NCI-H2029 (cell line): ENCODE data around the gene ETV5.
"Not testable (repeated sequence)": the region's sequence is repeated elsewhere in the genome, so short reads cannot be mapped to it uniquely, and the experiment has no call there.

ENCODE experiments used
- DNase-seq: peaks from one replicate; lab custom pipeline; 2025; lab: John Stamatoyannopoulos, UW

ETV5 gene

GRCh38 chr3:186067360-186068242 lies 41.3 kb downstream of the ETV5 start:
- no peak for DNase-seq

GRCh38 chr3:186060222-186060621 lies 48.7 kb downstream of the ETV5 start:
- DNase-seq, result no peak

- no peak for DNase-seq
Measured at GRCh38 chr3:186059192-186059591, 49.7 kb downstream of the ETV5 start.

- DNase-seq, result no peak
Measured at GRCh38 chr3:186058225-186058624, 50.7 kb downstream of the ETV5 start.

GRCh38 chr3:186057594-186057993 lies 51.3 kb downstream of the ETV5 start:
- no peak for DNase-seq

- DNase-seq, result no peak
Measured at GRCh38 chr3:186054792-186055352, 54.0 kb downstream of the ETV5 start.

GRCh38 chr3:186053954-186054791 lies 54.7 kb downstream of the ETV5 start:
- DNase-seq, result no peak

- DNase-seq, result no peak
Measured at GRCh38 chr3:186052096-186052840, 56.6 kb downstream of the ETV5 start.

- DNase-seq, result no peak
Measured at GRCh38 chr3:186049001-186049400, 59.9 kb downstream of the ETV5 start.

- no peak for DNase-seq
Measured at GRCh38 chr3:186048119-186048518, 60.8 kb downstream of the ETV5 start.

GRCh38 chr3:186046838-186047237 lies 62.1 kb downstream of the ETV5 start:
- no peak for DNase-seq

- no peak for DNase-seq
Measured at GRCh38 chr3:186044968-186045367, 63.9 kb downstream of the ETV5 start.

GRCh38 chr3:186044427-186044826 lies 64.5 kb downstream of the ETV5 start:
- DNase-seq, result no peak

- no peak for DNase-seq
Measured at GRCh38 chr3:186042521-186043202, 66.2 kb downstream of the ETV5 start.

GRCh38 chr3:186042036-186042435 lies 66.9 kb downstream of the ETV5 start:
- DNase-seq, result no peak

GRCh38 chr3:186038360-186038759 lies 70.5 kb downstream of the ETV5 start:
- no peak for DNase-seq

- no peak for DNase-seq
Measured at GRCh38 chr3:186035277-186035676, 73.6 kb downstream of the ETV5 start.

- no peak for DNase-seq
Measured at GRCh38 chr3:186032321-186032720, 76.6 kb downstream of the ETV5 start.

GRCh38 chr3:186025993-186026392 lies 82.9 kb downstream of the ETV5 start:
- not testable (repeated sequence) for DNase-seq

GRCh38 chr3:186025161-186025560 lies 83.7 kb downstream of the ETV5 start:
- no peak for DNase-seq

GRCh38 chr3:186024210-186024609 lies 84.7 kb downstream of the ETV5 start:
- no peak for DNase-seq
